HepG2 (cell line): ENCODE measurements around the gene COL9A3. TPM values are rescaled to one million over a fixed set of nuclear protein-coding genes. Genes with fewer than 3 reads are reported as not detected.

Experiments used
- AGO2 ChIP-seq: fragments of 200-400 bp; formaldehyde crosslinking; optimal IDR thresholded peaks from 2 replicates; pipeline ENCODE3; 2017; ENCODE audit warnings: mild to moderate bottlenecking, low read depth, low read length, moderate library complexity
- ATF2 ChIP-seq: sonication (generic); formaldehyde crosslinking; IDR thresholded peaks from 2 replicates; pipeline ENCODE4 v1.4.0; 2020; ENCODE audit warnings: missing genetic modification reagents
- HNF4A ChIP-seq: sonication (generic); formaldehyde crosslinking; IDR thresholded peaks from 2 replicates; pipeline ENCODE4 v1.4.0; 2020; ENCODE audit warnings: missing genetic modification reagents
- HNRNPL ChIP-seq: fragments of 200-400 bp; formaldehyde crosslinking; IDR thresholded peaks from 2 replicates; pipeline ENCODE4 v1.6.1; 2017; ENCODE audit warnings: mild to moderate bottlenecking, low read depth, low read length
- IRF2 ChIP-seq: IDR thresholded peaks from 2 replicates; pipeline ENCODE4 v1.6.1; 2018; ENCODE audit warnings: missing genetic modification reagents, missing compliant biosample characterization
- IRF9 ChIP-seq: sonication (generic); formaldehyde crosslinking; IDR thresholded peaks from 2 replicates; pipeline ENCODE4 v1.8.0; 2022; ENCODE audit warnings: missing genetic modification reagents, mild to moderate bottlenecking, borderline replicate concordance
- IRX3 ChIP-seq: sonication (generic); formaldehyde crosslinking; IDR thresholded peaks from 2 replicates; pipeline ENCODE4 v1.8.1; 2023; ENCODE audit warnings: mild to moderate bottlenecking, low read depth, missing genetic modification reagents, borderline replicate concordance
- JUN ChIP-seq: sonication (generic); formaldehyde crosslinking; IDR thresholded peaks from 2 replicates; pipeline ENCODE4 v1.4.0; 2020; ENCODE audit warnings: mild to moderate bottlenecking, missing genetic modification reagents
- MAFF ChIP-seq: IDR thresholded peaks from 2 replicates; pipeline ENCODE4 v1.6.1; 2011; ENCODE audit warnings: low read depth, low read length, improper control_type of control experiment
- NR2F1 ChIP-seq, 2 experiments: fragments of 450-650 bp in 1 of 2; formaldehyde crosslinking in 1 of 2; IDR thresholded peaks; 2 replicates each; pipeline versions ENCODE4 v1.5.0 to v1.6.1; 2016 to 2020; ENCODE audit warnings: mild to moderate bottlenecking in 1 of 2, missing compliant biosample characterization in 1 of 2, missing genetic modification reagents in 1 of 2, moderate library complexity in 1 of 2
- PPARG ChIP-seq: conservative IDR thresholded peaks from 2 replicates; pipeline ENCODE4 v1.6.1; 2016; ENCODE audit warnings: missing biosample characterization, missing genetic modification reagents
- PTBP1 ChIP-seq: fragments of 200-400 bp; formaldehyde crosslinking; IDR thresholded peaks from 2 replicates; pipeline ENCODE4 v1.6.1; 2018; ENCODE audit warnings: low read length, low read depth; ENCODE audit not compliant: poor library complexity, severe bottlenecking
- SP140L ChIP-seq: sonication (generic); formaldehyde crosslinking; IDR thresholded peaks from 2 replicates; pipeline ENCODE4 v1.4.0; 2020; ENCODE audit warnings: missing genetic modification reagents, borderline replicate concordance
- ZC3H13 ChIP-seq: sonication (generic); formaldehyde crosslinking; IDR thresholded peaks from 2 replicates; pipeline ENCODE4 v1.8.1; 2023; ENCODE audit warnings: mild to moderate bottlenecking, missing genetic modification reagents, moderate library complexity
- ZNF710 ChIP-seq: sonication (generic); formaldehyde crosslinking; IDR thresholded peaks from 2 replicates; pipeline ENCODE4 v1.5.0; 2020; ENCODE audit warnings: mild to moderate bottlenecking, missing genetic modification reagents, borderline replicate concordance
- ZNF792 ChIP-seq: IDR thresholded peaks from 2 replicates; pipeline ENCODE4 v1.6.1; 2016
- polyA plus RNA-seq, 8 experiments: library from polyadenylated mRNA; depleted of rRNA in 3 of 8; stranded (reverse) in 7 of 8; unstranded in 1 of 8; fragments of >200 nt; fragmentation: Illumina TruSeq in 4 of 8; extraction: Trizol in 4 of 8; gene quantifications; 2 replicates each; pipeline versions ENCODE4 v1.2.1 to v1.2.3, GENCODE V29; 2011 to 2016; ENCODE audit warnings: low read depth in 4 of 8, missing spikeins in 1 of 8, mixed read lengths in 1 of 8; ENCODE audit not compliant: insufficient read depth in 1 of 8
- total RNA-seq, 5 experiments: library from RNA; depleted of rRNA; stranded (reverse); fragments of >200 nt; fragmentation: Illumina TruSeq; extraction: Trizol; gene quantifications; 2 replicates each; pipeline ENCODE4 v1.2.3, GENCODE V29; 2016; ENCODE audit warnings: low read depth in 1 of 5
- TF ChIP-seq, protein P1 (sequence below): sonication (generic); formaldehyde crosslinking; IDR thresholded peaks from 2 replicates; pipeline ENCODE4 v1.4.0; 2020; ENCODE audit warnings: mild to moderate bottlenecking, missing genetic modification reagents
- TF ChIP-seq, protein P2 (sequence below): sonication (generic); formaldehyde crosslinking; IDR thresholded peaks from 2 replicates; pipeline ENCODE4 v1.8.0; 2022; ENCODE audit warnings: mild to moderate bottlenecking, missing genetic modification reagents, borderline replicate concordance
- TF ChIP-seq, protein P3 (sequence below): sonication (generic); formaldehyde crosslinking; IDR thresholded peaks from 2 replicates; pipeline ENCODE4 v1.4.0; 2020; ENCODE audit warnings: mild to moderate bottlenecking, low read depth, missing genetic modification reagents

Gene COL9A3
- total and polyA plus RNA-seq, 2 of the 13 experiments (the other 11 are each of a cell fraction or from before 2014, with no cell fraction given), result 155 to 204 TPM

- TF ChIP-seq IRF9, result peak; percentile 95
- TF ChIP-seq, protein P1, sequence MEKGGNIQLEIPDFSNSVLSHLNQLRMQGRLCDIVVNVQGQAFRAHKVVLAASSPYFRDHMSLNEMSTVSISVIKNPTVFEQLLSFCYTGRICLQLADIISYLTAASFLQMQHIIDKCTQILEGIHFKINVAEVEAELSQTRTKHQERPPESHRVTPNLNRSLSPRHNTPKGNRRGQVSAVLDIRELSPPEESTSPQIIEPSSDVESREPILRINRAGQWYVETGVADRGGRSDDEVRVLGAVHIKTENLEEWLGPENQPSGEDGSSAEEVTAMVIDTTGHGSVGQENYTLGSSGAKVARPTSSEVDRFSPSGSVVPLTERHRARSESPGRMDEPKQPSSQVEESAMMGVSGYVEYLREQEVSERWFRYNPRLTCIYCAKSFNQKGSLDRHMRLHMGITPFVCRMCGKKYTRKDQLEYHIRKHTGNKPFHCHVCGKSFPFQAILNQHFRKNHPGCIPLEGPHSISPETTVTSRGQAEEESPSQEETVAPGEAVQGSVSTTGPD, result no peak
- no peak for TF ChIP-seq MAFF
- TF ChIP-seq, protein P2, sequence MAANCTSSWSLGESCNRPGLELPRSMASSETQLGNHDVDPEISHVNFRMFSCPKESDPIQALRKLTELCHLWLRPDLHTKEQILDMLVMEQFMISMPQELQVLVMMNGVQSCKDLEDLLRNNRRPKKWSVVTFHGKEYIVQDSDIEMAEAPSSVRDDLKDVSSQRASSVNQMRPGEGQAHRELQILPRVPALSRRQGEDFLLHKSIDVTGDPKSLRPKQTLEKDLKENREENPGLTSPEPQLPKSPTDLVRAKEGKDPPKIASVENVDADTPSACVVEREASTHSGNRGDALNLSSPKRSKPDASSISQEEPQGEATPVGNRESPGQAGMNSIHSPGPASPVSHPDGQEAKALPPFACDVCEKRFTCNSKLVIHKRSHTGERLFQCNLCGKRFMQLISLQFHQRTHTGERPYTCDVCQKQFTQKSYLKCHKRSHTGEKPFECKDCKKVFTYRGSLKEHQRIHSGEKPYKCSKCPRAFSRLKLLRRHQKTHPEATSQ (CRISPR knock-in tag), result peak; percentile 85; the same call in 1 of the 2 replicates
- TF ChIP-seq ZNF710 (CRISPR knock-in tag), result peak; percentile 32; the same call in 1 of the 2 replicates
- TF ChIP-seq JUN (CRISPR knock-in tag), result peak; percentile 82
- no peak for TF ChIP-seq HNRNPL
- peak; percentile 87 for TF ChIP-seq AGO2
- TF ChIP-seq PTBP1, result no peak
- no peak for TF ChIP-seq HNF4A
- no peak; the same call in none of the 2 replicates for TF ChIP-seq ATF2 (CRISPR knock-in tag)
- TF ChIP-seq PPARG (CRISPR knock-in tag), result no peak; the same call in 1 of the 2 replicates
- TF ChIP-seq SP140L (CRISPR knock-in tag), result no peak
- peak; percentile 90 for TF ChIP-seq ZC3H13 (CRISPR knock-in tag)
- TF ChIP-seq, protein P3, sequence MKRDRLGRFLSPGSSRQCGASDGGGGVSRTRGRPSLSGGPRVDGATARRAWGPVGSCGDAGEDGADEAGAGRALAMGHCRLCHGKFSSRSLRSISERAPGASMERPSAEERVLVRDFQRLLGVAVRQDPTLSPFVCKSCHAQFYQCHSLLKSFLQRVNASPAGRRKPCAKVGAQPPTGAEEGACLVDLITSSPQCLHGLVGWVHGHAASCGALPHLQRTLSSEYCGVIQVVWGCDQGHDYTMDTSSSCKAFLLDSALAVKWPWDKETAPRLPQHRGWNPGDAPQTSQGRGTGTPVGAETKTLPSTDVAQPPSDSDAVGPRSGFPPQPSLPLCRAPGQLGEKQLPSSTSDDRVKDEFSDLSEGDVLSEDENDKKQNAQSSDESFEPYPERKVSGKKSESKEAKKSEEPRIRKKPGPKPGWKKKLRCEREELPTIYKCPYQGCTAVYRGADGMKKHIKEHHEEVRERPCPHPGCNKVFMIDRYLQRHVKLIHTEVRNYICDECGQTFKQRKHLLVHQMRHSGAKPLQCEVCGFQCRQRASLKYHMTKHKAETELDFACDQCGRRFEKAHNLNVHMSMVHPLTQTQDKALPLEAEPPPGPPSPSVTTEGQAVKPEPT (CRISPR knock-in tag), result 0 out of 2 replicates have a peak, but pooled peaks have one; percentile 60
- TF ChIP-seq NR2F1 (CRISPR knock-in tag; IDR thresholded peaks at IDR 0.05), result no peak
- TF ChIP-seq ZNF792 (CRISPR knock-in tag), result no peak
- peak; percentile 10; the same call in 1 of the 2 replicates for TF ChIP-seq IRF2
- peak; percentile 76; the same call in 1 of the 2 replicates for TF ChIP-seq IRX3 (CRISPR knock-in tag)
Observed at GRCh38 chr20:62795023-62795761, 21.7 kb upstream of the COL9A3 start (continued).
